Measurements from ENCODE around the gene STAB1.

The STAB1 gene

GRCh38 chr3:52458031-52458760 lies 36.9 kb upstream of the STAB1 start:
- DNase-seq: no peak

GRCh38 chr3:52458770-52459545 lies 36.2 kb upstream of the STAB1 start:
- no peak for DNase-seq

GRCh38 chr3:52461874-52462273 lies 33.3 kb upstream of the STAB1 start:
- no peak for DNase-seq

GRCh38 chr3:52463416-52463815 lies 31.7 kb upstream of the STAB1 start:
- DNase-seq: no peak

- no peak for DNase-seq
These were observed 26.8 kb upstream of the STAB1 start for GRCh38 chr3:52468336-52468735.

GRCh38 chr3:52469001-52469400 lies 26.1 kb upstream of the STAB1 start:
- no peak for DNase-seq

- no peak for DNase-seq
These were observed 24.2 kb upstream of the STAB1 start for GRCh38 chr3:52470920-52471319.

GRCh38 chr3:52471371-52472238 lies 23.5 kb upstream of the STAB1 start:
- no peak for DNase-seq

- DNase-seq: no peak
These were observed 22.7 kb upstream of the STAB1 start for GRCh38 chr3:52472239-52473000.

GRCh38 chr3:52473026-52473425 lies 22.1 kb upstream of the STAB1 start:
- DNase-seq: no peak

GRCh38 chr3:52477076-52477795 lies 17.9 kb upstream of the STAB1 start:
- no peak for DNase-seq

- no peak for DNase-seq
These were observed 17.4 kb upstream of the STAB1 start for GRCh38 chr3:52477796-52478095.

GRCh38 chr3:52479037-52479876 lies 15.9 kb upstream of the STAB1 start:
- DNase-seq: no peak

- no peak for DNase-seq
These were observed 15.1 kb upstream of the STAB1 start for GRCh38 chr3:52479877-52480575.

GRCh38 chr3:52480768-52481715 lies 14.1 kb upstream of the STAB1 start:
- no peak for DNase-seq

GRCh38 chr3:52481819-52482521 lies 13.2 kb upstream of the STAB1 start:
- DNase-seq: no peak

GRCh38 chr3:52483081-52483480 lies 12.1 kb upstream of the STAB1 start:
- no peak for DNase-seq

GRCh38 chr3:52483577-52484381 lies 11.4 kb upstream of the STAB1 start:
- no peak for DNase-seq

All from SHP77 treated with DMSO at 0.1 percent for 48 hours (cell line).